ENCODE data around the gene PCDHGA7. TPM values are rescaled to one million over a fixed set of nuclear protein-coding genes. Genes with fewer than 3 reads are reported as not detected.

PCDHGA7 gene
- total and polyA plus RNA-seq, 7 donors: 0.42 to 15.2 (median 10.8) TPM; not detected in 2

- H3K9me3 ChIP-seq: peaks cover 29 to 69% (median 49%) of the 10 kb centered on the region in 4 donors
- intact Hi-C loops (cut with DNase I): no loop called here
Measured at GRCh38 chr5:141434006-141434405, 51.5 kb downstream of the PCDHGA7 start.

More at GRCh38 chr5:141434006-141434405, 51.5 kb downstream of the PCDHGA7 start:
- no peaks in the 10 kb centered on the region for H3K4me1 ChIP-seq
- no peak for DNase-seq
- peaks cover 0 to 7% (median 0%) of the 10 kb centered on the region in 4 donors for H3K36me3 ChIP-seq
- no peak overlapping the region for H3K27ac ChIP-seq
- TF ChIP-seq POLR2A (IDR thresholded peaks at IDR 0.05) (no peak), CTCF (IDR thresholded peaks at IDR 0.05) (no peak), POLR2AphosphoS5 (IDR thresholded peaks at IDR 0.05) (no peak), EP300 (IDR thresholded peaks at IDR 0.05) (no peak)
- H3K27me3 ChIP-seq: no peaks in the 10 kb centered on the region
- 77 to 81% methylated on average over 2 of the region's 2 CpGs for WGBS, 2 donors
- no peak overlapping the region for H3K4me3 ChIP-seq

Other genes with a start within 250 kb of the PCDHGA7 start
Only the 30 nearest of the 36 such genes appear.
- 1 to 10 TPM; 2.1 to 6.2 (median 5.1) TPM for gene PCDHB9, start 195.6 kb upstream of the PCDHGA7 start, total RNA-seq
- gene PCDHB9, start 195.6 kb upstream of the PCDHGA7 start, polyA plus RNA-seq: under 1 TPM in 2 of 3 donors, not detected in 1; under 0.01 to 0.26 TPM
- gene PCDHB10, start 190.4 kb upstream of the PCDHGA7 start, total RNA-seq: 1 to 10 TPM; 3.9 to 6.2 (median 4.9) TPM
- gene PCDHB10, start 190.4 kb upstream of the PCDHGA7 start, polyA plus RNA-seq: under 1 TPM in 2 of 3 donors, not detected in 1; 0.60 to 0.80 TPM
- gene PCDHB11, start 183.1 kb upstream of the PCDHGA7 start, total RNA-seq: 1 to 10 TPM; 1.8 to 5.0 (median 3.6) TPM
- gene PCDHB11, start 183.1 kb upstream of the PCDHGA7 start, polyA plus RNA-seq: under 1 TPM in 1 of 3 donors, not detected in 2; 0.34 TPM
- gene PCDHB12, start 174.0 kb upstream of the PCDHGA7 start, total RNA-seq: 10 to 100 TPM in 1 of 4 donors, 1 to 10 TPM in 3; 4.3 to 10.2 (median 5.7) TPM
- gene PCDHB12, start 174.0 kb upstream of the PCDHGA7 start, polyA plus RNA-seq: under 1 TPM in 2 of 3 donors, not detected in 1; 0.34 to 0.60 TPM
- 1 to 10 TPM; 3.3 to 7.8 (median 6.1) TPM for gene PCDHB13, start 168.8 kb upstream of the PCDHGA7 start, total RNA-seq
- under 1 TPM in 2 of 3 donors, not detected in 1; 0.23 to 0.52 TPM for gene PCDHB13, start 168.8 kb upstream of the PCDHGA7 start, polyA plus RNA-seq
- gene PCDHB14, start 159.4 kb upstream of the PCDHGA7 start, total RNA-seq: 10 to 100 TPM in 1 of 4 donors, 1 to 10 TPM in 3; 6.3 to 10.5 (median 8.3) TPM
- gene PCDHB14, start 159.4 kb upstream of the PCDHGA7 start, polyA plus RNA-seq: 1 to 10 TPM in 1 of 3 donors, not detected in 2; 1.0 TPM
- gene PCDHB15, start 137.3 kb upstream of the PCDHGA7 start, total RNA-seq: 1 to 10 TPM; 2.9 to 7.3 (median 5.4) TPM
- under 1 TPM in 2 of 3 donors, not detected in 1; 0.23 to 0.93 TPM for gene PCDHB15, start 137.3 kb upstream of the PCDHGA7 start, polyA plus RNA-seq
- gene SLC25A2, start 78.7 kb upstream of the PCDHGA7 start, total RNA-seq: under 1 TPM in 2 of 4 donors, not detected in 2; 0.81 to 0.82 TPM
- gene SLC25A2, start 78.7 kb upstream of the PCDHGA7 start, polyA plus RNA-seq: under 1 TPM in 1 of 3 donors, not detected in 2; 0.35 TPM
- gene TAF7, start 62.0 kb upstream of the PCDHGA7 start, total RNA-seq: 10 to 100 TPM; 44.9 to 62.2 (median 48.1) TPM
- gene TAF7, start 62.0 kb upstream of the PCDHGA7 start, polyA plus RNA-seq: 10 to 100 TPM; 60.1 to 68.0 (median 62.7) TPM
- gene PCDHGA1, start 52.2 kb upstream of the PCDHGA7 start, total RNA-seq: 1 to 10 TPM in 3 of 4 donors, under 1 TPM in 1; 0.71 to 1.4 (median 1.1) TPM
- gene PCDHGA1, start 52.2 kb upstream of the PCDHGA7 start, polyA plus RNA-seq: under 1 TPM in 1 of 3 donors, not detected in 2; 0.26 TPM
- 1 to 10 TPM; 2.8 to 4.9 (median 3.8) TPM for gene PCDHGA2, start 44.0 kb upstream of the PCDHGA7 start, total RNA-seq
- under 1 TPM in 1 of 3 donors, not detected in 2; 0.47 TPM for gene PCDHGA2, start 44.0 kb upstream of the PCDHGA7 start, polyA plus RNA-seq
- 1 to 10 TPM; 1.5 to 4.4 (median 3.1) TPM for gene PCDHGA3, start 38.9 kb upstream of the PCDHGA7 start, total RNA-seq
- gene PCDHGA3, start 38.9 kb upstream of the PCDHGA7 start, polyA plus RNA-seq: under 1 TPM in 2 of 3 donors, not detected in 1; 0.19 to 0.60 TPM
- gene PCDHGB1, start 32.6 kb upstream of the PCDHGA7 start, total RNA-seq: 1 to 10 TPM; 2.5 to 8.4 (median 4.1) TPM
- gene PCDHGB1, start 32.6 kb upstream of the PCDHGA7 start, polyA plus RNA-seq: under 1 TPM in 1 of 3 donors, not detected in 2; 0.26 TPM
- 10 to 100 TPM in 1 of 4 donors, 1 to 10 TPM in 3; 5.0 to 11.3 (median 6.7) TPM for gene PCDHGA4, start 27.7 kb upstream of the PCDHGA7 start, total RNA-seq
- gene PCDHGA4, start 27.7 kb upstream of the PCDHGA7 start, polyA plus RNA-seq: under 1 TPM in 1 of 3 donors, not detected in 2; 0.47 TPM
- 10 to 100 TPM in 2 of 4 donors, 1 to 10 TPM in 2; 4.3 to 12.9 (median 8.0) TPM for gene PCDHGB2, start 22.7 kb upstream of the PCDHGA7 start, total RNA-seq
- under 1 TPM in 1 of 3 donors, not detected in 2; 0.51 TPM for gene PCDHGB2, start 22.7 kb upstream of the PCDHGA7 start, polyA plus RNA-seq
- gene PCDHGA5, start 18.6 kb upstream of the PCDHGA7 start, total RNA-seq: 1 to 10 TPM; 5.3 to 8.3 (median 7.2) TPM
- under 1 TPM in 1 of 3 donors, not detected in 2; 0.57 TPM for gene PCDHGA5, start 18.6 kb upstream of the PCDHGA7 start, polyA plus RNA-seq
- gene PCDHGB3, start 12.5 kb upstream of the PCDHGA7 start, total RNA-seq: 10 to 100 TPM in 1 of 4 donors, 1 to 10 TPM in 3; 6.1 to 16.1 (median 7.7) TPM
- gene PCDHGB3, start 12.5 kb upstream of the PCDHGA7 start, polyA plus RNA-seq: under 1 TPM in 2 of 3 donors, not detected in 1; under 0.01 to 0.41 TPM
- 10 to 100 TPM in 2 of 4 donors, 1 to 10 TPM in 2; 5.4 to 13.6 (median 8.4) TPM for gene PCDHGA6, start 8.9 kb upstream of the PCDHGA7 start, total RNA-seq
- under 1 TPM in 1 of 3 donors, not detected in 2; 0.85 TPM for gene PCDHGA6, start 8.9 kb upstream of the PCDHGA7 start, polyA plus RNA-seq
- gene PCDHGB4, start 5.0 kb downstream of the PCDHGA7 start, total RNA-seq: 1 to 10 TPM; 6.1 to 9.1 (median 7.5) TPM
- gene PCDHGB4, start 5.0 kb downstream of the PCDHGA7 start, polyA plus RNA-seq: under 1 TPM in 1 of 3 donors, not detected in 2; 0.54 TPM
- 1 to 10 TPM; 4.4 to 7.9 (median 6.6) TPM for gene PCDHGA8, start 9.9 kb downstream of the PCDHGA7 start, total RNA-seq
- gene PCDHGA8, start 9.9 kb downstream of the PCDHGA7 start, polyA plus RNA-seq: under 1 TPM in 1 of 3 donors, not detected in 2; 0.16 TPM
- gene PCDHGB5, start 15.2 kb downstream of the PCDHGA7 start, total RNA-seq: 10 to 100 TPM; 10.0 to 16.6 (median 11.8) TPM
- gene PCDHGB5, start 15.2 kb downstream of the PCDHGA7 start, polyA plus RNA-seq: 1 to 10 TPM in 1 of 3 donors, under 1 TPM in 1, not detected in 1; 0.23 to 1.3 TPM
- 10 to 100 TPM in 3 of 4 donors, 1 to 10 TPM in 1; 7.5 to 15.8 (median 11.3) TPM for gene PCDHGA9, start 20.0 kb downstream of the PCDHGA7 start, total RNA-seq
- gene PCDHGA9, start 20.0 kb downstream of the PCDHGA7 start, polyA plus RNA-seq: under 1 TPM in 1 of 3 donors, not detected in 2; 0.79 TPM
- gene PCDHGB6, start 25.3 kb downstream of the PCDHGA7 start, total RNA-seq: 10 to 100 TPM in 3 of 4 donors, 1 to 10 TPM in 1; 8.9 to 15.0 (median 12.1) TPM
- gene PCDHGB6, start 25.3 kb downstream of the PCDHGA7 start, polyA plus RNA-seq: 1 to 10 TPM in 1 of 3 donors, not detected in 2; 1.2 TPM
- 10 to 100 TPM in 2 of 4 donors, 1 to 10 TPM in 2; 6.1 to 11.5 (median 9.0) TPM for gene PCDHGA10, start 30.2 kb downstream of the PCDHGA7 start, total RNA-seq
- gene PCDHGA10, start 30.2 kb downstream of the PCDHGA7 start, polyA plus RNA-seq: 1 to 10 TPM in 1 of 3 donors, under 1 TPM in 2; 0.23 to 1.0 (median 0.60) TPM
- 10 to 100 TPM; 16.1 to 19.4 (median 17.6) TPM for gene PCDHGB7, start 34.9 kb downstream of the PCDHGA7 start, total RNA-seq
- gene PCDHGB7, start 34.9 kb downstream of the PCDHGA7 start, polyA plus RNA-seq: 1 to 10 TPM in 1 of 3 donors, under 1 TPM in 1, not detected in 1; 0.60 to 2.4 TPM
- 10 to 100 TPM in 1 of 4 donors, 1 to 10 TPM in 3; 6.1 to 10.8 (median 8.1) TPM for gene PCDHGA11, start 38.3 kb downstream of the PCDHGA7 start, total RNA-seq
- under 1 TPM in 1 of 3 donors, not detected in 2; 0.89 TPM for gene PCDHGA11, start 38.3 kb downstream of the PCDHGA7 start, polyA plus RNA-seq
- gene PCDHGA12, start 47.8 kb downstream of the PCDHGA7 start, total RNA-seq: 10 to 100 TPM in 2 of 4 donors, 1 to 10 TPM in 2; 5.4 to 14.1 (median 11.3) TPM
- gene PCDHGA12, start 47.8 kb downstream of the PCDHGA7 start, polyA plus RNA-seq: under 1 TPM in 1 of 3 donors, not detected in 2; 0.80 TPM
- gene PCDHGC3, start 93.2 kb downstream of the PCDHGA7 start, total RNA-seq: 10 to 100 TPM; 31.4 to 47.8 (median 39.4) TPM
- 10 to 100 TPM in 2 of 3 donors, 1 to 10 TPM in 1; 5.1 to 24.1 (median 23.4) TPM for gene PCDHGC3, start 93.2 kb downstream of the PCDHGA7 start, polyA plus RNA-seq
- 1 to 10 TPM; 2.5 to 8.6 (median 5.2) TPM for gene PCDHGC4, start 102.3 kb downstream of the PCDHGA7 start, total RNA-seq
- under 1 TPM in 1 of 3 donors, not detected in 2; 0.47 TPM for gene PCDHGC4, start 102.3 kb downstream of the PCDHGA7 start, polyA plus RNA-seq
- 1 to 10 TPM; 1.1 to 5.6 (median 3.6) TPM for gene PCDHGC5, start 106.3 kb downstream of the PCDHGA7 start, total RNA-seq
- under 1 TPM in 2 of 3 donors, not detected in 1; 0.26 to 0.60 TPM for gene PCDHGC5, start 106.3 kb downstream of the PCDHGA7 start, polyA plus RNA-seq